Skeletal muscle cell (primary cell): ENCODE data around the gene ZNF503.

Source experiments
- DNase-seq: peaks from one replicate; pipeline ENCODE4 v3.0.0-alpha.2; 2010; ENCODE audit warnings: low read depth
- H3K4me3 ChIP-seq: 2 replicates; pipeline ENCODE4 v1.5.1; 2011; ENCODE audit warnings: low read depth, mild to moderate bottlenecking, control low read depth, low read length, moderate library complexity

ZNF503 gene

GRCh38 chr10:75432763-75433162, 31.2 kb upstream of the ZNF503 start:
- H3K4me3 ChIP-seq = no peak overlapping the region
- no peak for DNase-seq

DNA sequence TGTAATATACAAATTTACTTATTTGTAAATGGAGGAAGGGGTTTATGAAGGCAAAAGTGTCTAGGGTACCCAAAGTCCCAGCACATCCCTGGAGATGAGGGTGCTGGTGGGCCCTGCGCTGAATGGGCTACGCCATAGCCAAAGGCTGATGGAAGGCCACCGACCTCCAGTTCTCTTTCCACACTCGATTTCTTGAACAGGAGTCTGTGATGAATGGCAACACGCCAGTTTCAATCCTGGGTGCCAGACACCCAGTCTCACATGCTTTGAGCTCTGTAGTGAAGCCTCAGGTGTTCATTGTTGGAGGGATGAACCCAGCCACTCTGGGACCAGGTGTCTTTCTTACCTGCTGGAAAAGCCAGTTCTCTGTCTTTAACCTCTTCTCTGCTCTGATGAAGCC, 30.6 kb upstream of the ZNF503 start:
- no peak for DNase-seq
- H3K4me3 ChIP-seq = no peak overlapping the region

DNA sequence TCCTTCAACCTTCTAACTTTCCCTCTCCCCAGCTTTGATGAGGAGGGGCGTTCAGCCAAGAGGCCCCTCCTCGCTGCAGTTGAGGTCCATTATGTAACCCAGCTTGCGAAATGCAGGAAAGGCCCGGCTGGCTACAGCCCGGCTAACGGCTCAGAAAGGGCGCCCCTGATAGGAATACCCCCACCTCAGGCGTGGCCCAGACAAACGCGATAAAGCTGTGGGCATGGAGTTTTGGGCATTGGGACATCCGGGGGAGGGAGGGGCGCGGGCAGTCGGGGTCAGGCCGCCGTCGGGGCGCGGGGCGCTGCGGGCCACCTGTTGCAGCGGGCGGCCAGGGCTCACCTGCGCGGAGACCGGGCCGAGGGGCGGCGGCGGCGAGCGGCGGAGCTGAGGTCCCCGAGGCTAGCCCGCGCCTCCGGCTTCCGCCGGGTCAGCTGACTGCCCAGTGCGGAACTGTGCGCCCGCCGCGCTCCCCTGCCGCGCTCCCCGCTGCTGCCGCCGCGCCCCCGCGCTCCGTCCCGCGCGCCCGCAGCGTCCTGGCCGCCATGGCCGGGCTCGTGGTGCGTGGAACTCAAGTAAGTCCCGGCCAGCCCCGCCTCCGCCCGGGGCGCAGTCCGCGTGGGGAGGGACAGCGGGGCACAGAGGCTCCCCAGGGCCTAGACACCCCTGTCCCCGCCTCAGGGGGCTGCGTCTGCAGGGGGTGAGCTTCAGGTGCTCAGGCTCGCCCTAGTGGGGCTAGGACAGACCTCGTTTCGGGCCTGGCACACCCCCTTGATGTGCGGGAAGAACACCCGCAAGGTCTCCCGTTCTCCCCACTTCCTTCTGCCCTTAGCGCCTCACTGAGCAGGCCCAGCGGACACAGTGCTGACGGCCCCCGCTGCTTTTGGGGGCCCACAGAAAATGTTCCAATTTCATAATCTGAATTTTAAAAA, 29.9 kb upstream of the ZNF503 start, which contains the start of gene LRMDA:
TSS of gene LRMDA (plus strand) at position 445 of the 932 bp plus-strand sequence.
- peak within 1 kb of the TSS; percentile 36 for H3K4me3 ChIP-seq

GRCh38 chr10:75430000-75430763, 28.6 kb upstream of the ZNF503 start:
- no peak overlapping the region for H3K4me3 ChIP-seq
- DNase-seq = no peak

More for the DNA sequence above, 29.9 kb upstream of the ZNF503 start, which contains the start of gene LRMDA:
- DNase-seq = no peak

DNA sequence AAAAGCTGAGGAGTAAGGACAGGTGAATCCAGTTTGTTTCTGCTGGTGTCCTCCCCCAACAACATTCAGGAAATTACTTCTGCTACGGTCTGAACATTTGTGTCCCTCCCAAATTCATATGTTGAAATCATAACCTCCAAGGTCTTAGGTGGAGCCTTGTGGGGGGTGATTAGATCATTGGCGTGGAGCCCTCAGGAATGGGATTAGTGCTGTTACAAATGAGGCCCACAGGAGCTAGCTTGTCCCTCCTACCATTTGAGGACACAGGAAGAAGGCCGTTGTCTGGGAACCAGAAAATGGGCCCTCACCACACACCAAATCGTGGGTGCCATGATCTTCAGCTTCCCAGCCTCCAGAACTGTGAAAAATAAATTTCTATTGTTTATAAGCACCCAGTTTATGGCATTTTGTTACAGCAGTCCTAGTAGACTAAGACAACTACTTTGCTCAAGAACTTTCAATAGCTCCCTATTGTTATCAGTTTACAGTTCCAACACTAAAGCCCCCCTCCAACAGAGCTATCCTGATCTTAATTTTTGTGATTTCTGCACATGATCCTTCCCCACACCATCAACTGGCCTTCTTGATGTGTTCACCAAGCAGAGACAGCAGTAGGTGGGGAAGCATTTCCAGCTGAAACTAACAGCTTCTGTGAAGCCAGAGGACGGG, 27.7 kb upstream of the ZNF503 start:
- no peak for DNase-seq
- no peak overlapping the region for H3K4me3 ChIP-seq

GRCh38 chr10:75428434-75429158, 27.0 kb upstream of the ZNF503 start:
- H3K4me3 ChIP-seq = no peak overlapping the region
- peak; percentile 10 for DNase-seq

- no peak for DNase-seq
- H3K4me3 ChIP-seq = no peak overlapping the region
These were observed 26.4 kb upstream of the ZNF503 start for GRCh38 chr10:75427951-75428350.

- DNase-seq = no peak
- H3K4me3 ChIP-seq = no peak overlapping the region
These were observed 25.3 kb upstream of the ZNF503 start for GRCh38 chr10:75426880-75427279.

- no peak overlapping the region for H3K4me3 ChIP-seq
- DNase-seq = no peak
These were observed 23.9 kb upstream of the ZNF503 start for GRCh38 chr10:75425291-75426079.

GRCh38 chr10:75424571-75424970, 23.0 kb upstream of the ZNF503 start:
- no peak for DNase-seq
- no peak overlapping the region for H3K4me3 ChIP-seq

DNA sequence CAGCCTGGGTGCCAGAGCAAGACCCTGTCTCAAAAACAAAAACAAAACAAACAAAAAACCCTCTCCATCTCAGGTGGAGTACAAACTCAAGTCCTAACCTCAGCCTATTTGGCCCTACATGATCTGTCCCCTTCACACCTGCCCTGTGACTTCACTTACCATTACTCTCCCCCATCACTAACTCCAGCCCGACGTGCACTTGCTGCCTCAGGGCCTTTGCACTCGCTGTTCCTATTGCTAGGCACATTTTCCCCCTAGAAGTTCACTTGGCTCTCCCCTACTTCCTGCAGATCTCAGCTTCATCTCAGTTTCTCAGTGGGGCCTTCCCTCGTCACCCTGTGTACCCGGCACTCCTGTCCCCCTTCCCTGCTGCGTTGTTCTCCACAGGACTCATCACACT, 21.3 kb upstream of the ZNF503 start:
- no peak for DNase-seq
- no peak overlapping the region for H3K4me3 ChIP-seq

DNA sequence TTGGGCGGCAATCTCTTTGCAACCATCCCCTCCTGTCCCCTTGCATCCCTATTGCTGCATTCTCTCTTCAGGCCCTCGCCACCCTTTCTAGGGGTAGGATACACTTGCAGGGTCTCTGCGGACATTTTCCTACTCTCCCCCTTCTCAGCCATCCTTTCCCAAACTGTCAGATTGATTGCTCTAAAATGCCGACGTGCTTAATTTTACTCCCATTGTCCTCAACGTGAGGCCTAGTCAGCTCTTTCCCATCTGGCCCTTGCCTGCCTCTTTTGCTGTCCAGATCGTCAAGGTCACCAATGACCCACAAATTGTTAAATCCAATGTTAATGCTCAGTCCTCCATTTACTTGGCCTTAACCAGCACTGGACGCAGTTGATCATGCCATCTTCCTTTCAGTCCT, 17.1 kb upstream of the ZNF503 start:
- H3K4me3 ChIP-seq = no peak overlapping the region
- no peak for DNase-seq

DNA sequence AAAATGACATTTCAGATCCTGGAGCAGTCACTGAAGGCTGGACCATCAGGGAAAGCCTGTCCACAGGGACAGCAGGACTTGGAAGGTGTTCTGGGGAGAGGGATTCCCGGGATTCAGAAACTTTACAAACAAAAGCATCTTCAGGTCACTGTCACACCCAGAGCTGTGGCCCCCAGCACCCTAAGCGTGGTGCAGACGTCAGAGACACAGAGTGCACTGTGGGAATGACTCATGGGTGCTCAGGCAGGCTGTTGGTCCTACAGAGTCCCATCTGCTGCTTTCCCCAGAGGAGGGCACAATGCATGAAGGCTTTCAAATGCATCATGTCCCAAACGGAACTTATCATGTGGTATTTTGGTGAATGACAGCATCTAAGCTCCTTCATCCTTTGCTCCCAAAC, 16.7 kb upstream of the ZNF503 start:
- no peak for DNase-seq

DNA sequence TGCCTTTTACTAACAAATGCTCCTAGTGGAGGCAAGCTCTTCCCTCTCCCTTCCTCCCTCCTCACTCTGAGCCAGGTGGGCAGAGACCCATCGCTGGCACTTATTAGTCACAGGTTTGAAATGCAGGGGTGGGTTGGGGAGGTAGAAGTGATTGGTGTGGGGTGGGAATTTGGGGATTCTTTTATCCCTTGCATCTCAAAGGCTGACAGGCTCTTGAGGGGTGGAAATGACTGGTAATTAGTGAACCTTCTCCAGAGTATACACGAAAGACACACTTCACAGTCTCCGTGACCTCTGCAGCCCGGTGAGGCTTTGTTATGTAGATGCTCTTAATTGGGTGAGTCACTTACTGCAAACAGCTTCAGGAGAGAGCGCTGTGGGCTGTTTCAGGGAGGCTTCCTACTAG, 16.0 kb upstream of the ZNF503 start:
- no peak overlapping the region for H3K4me3 ChIP-seq
- no peak for DNase-seq

More for the DNA sequence above, 16.7 kb upstream of the ZNF503 start:
- no peak overlapping the region for H3K4me3 ChIP-seq

DNA sequence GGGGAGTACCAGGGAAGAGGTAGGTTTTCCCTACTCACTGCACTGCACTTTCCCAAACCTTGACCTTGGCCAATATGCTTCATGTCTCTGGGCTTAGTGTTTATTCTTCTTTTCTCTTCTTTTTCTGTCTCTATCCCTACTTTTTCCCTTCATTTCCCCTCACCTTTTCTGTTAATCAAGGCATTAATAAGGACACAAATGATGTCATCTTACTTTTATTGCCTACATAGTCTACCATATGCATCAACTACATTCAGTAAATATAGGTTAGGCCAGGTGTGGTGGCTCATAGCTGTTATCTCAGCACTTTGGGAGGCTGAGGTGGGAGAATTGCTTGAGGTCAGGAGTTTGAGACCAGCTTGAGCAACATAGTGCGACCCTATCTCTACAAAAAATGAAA, 13.0 kb upstream of the ZNF503 start:
- DNase-seq = no peak
- H3K4me3 ChIP-seq = no peak overlapping the region

- H3K4me3 ChIP-seq = no peak overlapping the region
- no peak for DNase-seq
These were observed 8.8 kb upstream of the ZNF503 start for GRCh38 chr10:75410132-75411005.
